Measurements from ENCODE around the gene RGS10. TPM values are rescaled to one million over a fixed set of nuclear protein-coding genes. Genes with fewer than 3 reads are reported as not detected.

Gene RGS10
- total and polyA plus RNA-seq, 7 donors, result 54.1 to 192 (median 125) TPM

GRCh38 chr10:119500821-119501220 is 41.7 kb downstream of the RGS10 start:
- H3K4me3 ChIP-seq, result no peak overlapping the region
- no peak for DNase-seq
- peaks cover 0 to 32% (median 4%) of the 10 kb centered on the region in 4 donors for H3K36me3 ChIP-seq
- H3K9me3 ChIP-seq, result no peaks in the 10 kb centered on the region
- WGBS, 2 donors, result 81 to 89% methylated on average over 6 of the region's 6 CpGs
- H3K4me1 ChIP-seq, result peaks cover 0 to 34% (median 25%) of the 10 kb centered on the region in 4 donors
- intact Hi-C loops (cut with DNase I), result no loop called here
- peak overlapping the region in 2 of 4 donors; percentile 9 to 24 for H3K27ac ChIP-seq
- TF ChIP-seq POLR2AphosphoS5 (IDR thresholded peaks at IDR 0.05) (no peak), POLR2A (IDR thresholded peaks at IDR 0.05) (no peak), CTCF (IDR thresholded peaks at IDR 0.05) (no peak), EP300 (IDR thresholded peaks at IDR 0.05) (no peak)
- no peaks in the 10 kb centered on the region for H3K27me3 ChIP-seq

- peaks cover 0 to 32% (median 25%) of the 10 kb centered on the region in 4 donors for H3K4me1 ChIP-seq
- no peaks in the 10 kb centered on the region for H3K9me3 ChIP-seq
- 70 to 78% methylated on average over 8 of the region's 8 CpGs for WGBS, 2 donors
- H3K4me3 ChIP-seq, result no peak overlapping the region
- DNase-seq, result no peak
- no peaks in the 10 kb centered on the region for H3K27me3 ChIP-seq
- H3K27ac ChIP-seq, result peak overlapping the region in 2 of 4 donors; percentile 9 to 24
- H3K36me3 ChIP-seq, result peaks cover 0 to 32% (median 4%) of the 10 kb centered on the region in 4 donors
- TF ChIP-seq CTCF (IDR thresholded peaks at IDR 0.05) (no peak), EP300 (IDR thresholded peaks at IDR 0.05) (no peak), POLR2AphosphoS5 (IDR thresholded peaks at IDR 0.05) (no peak), POLR2A (IDR thresholded peaks at IDR 0.05) (no peak)
- intact Hi-C loops (cut with DNase I), result no loop called here
These were observed 42.3 kb downstream of the RGS10 start for GRCh38 chr10:119500123-119500795.

DNA sequence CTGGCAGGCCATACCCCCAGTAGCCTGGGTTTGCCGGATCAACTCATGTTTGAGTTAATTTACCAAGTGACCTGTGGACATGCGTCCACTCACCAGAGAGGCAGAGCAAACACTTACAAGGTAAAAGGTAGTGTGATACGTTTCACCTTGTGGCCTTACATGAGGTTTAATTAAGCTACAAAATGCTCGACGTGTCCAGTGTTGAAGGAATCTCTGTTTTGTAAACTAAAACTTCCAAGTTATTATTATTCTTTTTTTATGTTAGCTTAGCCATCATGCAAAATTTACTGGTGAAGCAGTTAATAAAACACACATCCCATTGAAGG is 42.9 kb downstream of the RGS10 start:
- Histone ChIP-seq H3K4me3 (no peak overlapping the region), H3K36me3 (peaks cover 0 to 32% (median 4%) of the 10 kb centered on the region in 4 donors), H3K9me3 (no peaks in the 10 kb centered on the region), H3K27ac (no peak overlapping the region), H3K4me1 (peaks cover 0 to 32% (median 26%) of the 10 kb centered on the region in 4 donors), H3K27me3 (no peaks in the 10 kb centered on the region)
- WGBS, 2 donors, result 74 to 85% methylated on average over 5 of the region's 5 CpGs
- TF ChIP-seq POLR2A (IDR thresholded peaks at IDR 0.05) (no peak), CTCF (IDR thresholded peaks at IDR 0.05) (no peak), POLR2AphosphoS5 (IDR thresholded peaks at IDR 0.05) (no peak), EP300 (IDR thresholded peaks at IDR 0.05) (no peak)
- DNase-seq, result no peak
- intact Hi-C loops (cut with DNase I), result no loop called here

DNA sequence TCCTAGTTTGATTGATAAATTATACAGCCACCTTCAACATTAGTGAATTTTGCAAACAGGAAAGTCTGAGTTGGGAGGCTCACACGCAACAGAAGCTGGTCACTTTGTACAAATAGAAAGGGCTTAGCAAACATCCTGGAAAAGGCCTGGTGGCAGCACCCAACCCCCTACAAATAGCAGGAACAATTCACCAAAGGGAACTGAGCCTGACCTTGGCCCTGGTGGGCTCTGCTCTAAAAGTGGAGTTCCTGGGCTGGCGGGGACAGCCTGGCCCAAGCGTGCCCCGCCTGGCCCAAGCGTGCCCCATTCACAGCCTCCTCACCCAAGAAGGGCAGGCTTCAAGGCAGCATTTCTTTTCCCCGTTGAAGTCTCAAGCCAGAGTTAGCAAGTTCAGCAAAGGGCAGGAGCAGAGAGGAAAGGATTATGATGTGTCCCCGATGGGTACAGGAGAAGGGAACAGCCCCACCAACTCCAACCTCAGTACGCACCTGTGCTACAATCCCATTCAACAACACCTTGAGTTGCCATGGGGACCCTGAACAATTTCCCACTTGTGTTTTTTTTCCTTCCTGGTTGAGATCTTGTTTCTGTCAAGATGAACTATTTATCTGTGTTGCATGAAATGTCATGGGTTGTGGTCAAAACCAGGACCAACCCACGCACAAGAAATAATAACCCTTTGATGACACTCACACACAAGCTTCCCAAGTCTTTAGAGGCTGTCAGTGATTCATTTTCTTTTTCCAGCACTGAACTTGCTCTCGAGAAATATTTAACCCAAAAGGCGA is 43.4 kb downstream of the RGS10 start:
- Histone ChIP-seq H3K27me3 (no peaks in the 10 kb centered on the region), H3K4me3 (no peak overlapping the region), H3K27ac (no peak overlapping the region), H3K4me1 (peaks cover 0 to 36% (median 30%) of the 10 kb centered on the region in 4 donors), H3K9me3 (no peaks in the 10 kb centered on the region), H3K36me3 (peaks cover 0 to 28% (median 4%) of the 10 kb centered on the region in 4 donors)
- WGBS, 2 donors, result 78 to 87% methylated on average over 11 of the region's 11 CpGs
- DNase-seq, result no peak
- intact Hi-C loops (cut with DNase I), result no loop called here
- TF ChIP-seq POLR2A (IDR thresholded peaks at IDR 0.05) (no peak), CTCF (IDR thresholded peaks at IDR 0.05) (no peak), POLR2AphosphoS5 (IDR thresholded peaks at IDR 0.05) (no peak), EP300 (IDR thresholded peaks at IDR 0.05) (no peak)

Measured in sigmoid colon (tissue), 7 donors.